GM20000 (cell line): ENCODE data around the gene DTNBP1.

Source experiments
- DNase-seq: peaks from one replicate; pipeline ENCODE4 v3.0.0; 2012; ENCODE audit warnings: low spot score
- TF ChIP-seq, protein P1 (sequence below): IDR thresholded peaks from 2 replicates; pipeline ENCODE4 v1.5.1; 2012; ENCODE audit warnings: mild to moderate bottlenecking, control low read depth; ENCODE audit errors: extremely low read depth, missing control alignments

DTNBP1 gene

DNA sequence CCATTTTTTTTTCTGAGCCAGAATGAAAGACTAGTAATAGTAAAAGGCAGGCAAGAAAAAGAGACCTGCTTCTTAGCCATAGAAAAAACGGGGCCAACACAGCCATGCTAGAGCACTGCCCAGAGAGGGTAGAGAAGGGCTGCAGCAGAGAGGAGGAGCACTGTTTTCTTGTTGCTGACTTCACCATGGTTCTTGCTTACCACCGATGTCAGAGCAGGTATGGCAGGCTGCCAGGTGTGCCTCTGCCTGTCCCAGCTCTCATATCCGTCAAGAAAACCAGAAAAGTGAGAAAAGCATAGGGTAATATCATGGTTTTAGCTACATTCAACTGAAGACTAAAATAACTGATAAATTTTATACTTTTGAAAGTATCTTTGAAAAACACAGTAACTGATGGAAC, 60.7 kb downstream of the DTNBP1 start:
- DNase-seq, result no peak
- TF ChIP-seq, protein P1, sequence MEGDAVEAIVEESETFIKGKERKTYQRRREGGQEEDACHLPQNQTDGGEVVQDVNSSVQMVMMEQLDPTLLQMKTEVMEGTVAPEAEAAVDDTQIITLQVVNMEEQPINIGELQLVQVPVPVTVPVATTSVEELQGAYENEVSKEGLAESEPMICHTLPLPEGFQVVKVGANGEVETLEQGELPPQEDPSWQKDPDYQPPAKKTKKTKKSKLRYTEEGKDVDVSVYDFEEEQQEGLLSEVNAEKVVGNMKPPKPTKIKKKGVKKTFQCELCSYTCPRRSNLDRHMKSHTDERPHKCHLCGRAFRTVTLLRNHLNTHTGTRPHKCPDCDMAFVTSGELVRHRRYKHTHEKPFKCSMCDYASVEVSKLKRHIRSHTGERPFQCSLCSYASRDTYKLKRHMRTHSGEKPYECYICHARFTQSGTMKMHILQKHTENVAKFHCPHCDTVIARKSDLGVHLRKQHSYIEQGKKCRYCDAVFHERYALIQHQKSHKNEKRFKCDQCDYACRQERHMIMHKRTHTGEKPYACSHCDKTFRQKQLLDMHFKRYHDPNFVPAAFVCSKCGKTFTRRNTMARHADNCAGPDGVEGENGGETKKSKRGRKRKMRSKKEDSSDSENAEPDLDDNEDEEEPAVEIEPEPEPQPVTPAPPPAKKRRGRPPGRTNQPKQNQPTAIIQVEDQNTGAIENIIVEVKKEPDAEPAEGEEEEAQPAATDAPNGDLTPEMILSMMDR, result no peak

DNA sequence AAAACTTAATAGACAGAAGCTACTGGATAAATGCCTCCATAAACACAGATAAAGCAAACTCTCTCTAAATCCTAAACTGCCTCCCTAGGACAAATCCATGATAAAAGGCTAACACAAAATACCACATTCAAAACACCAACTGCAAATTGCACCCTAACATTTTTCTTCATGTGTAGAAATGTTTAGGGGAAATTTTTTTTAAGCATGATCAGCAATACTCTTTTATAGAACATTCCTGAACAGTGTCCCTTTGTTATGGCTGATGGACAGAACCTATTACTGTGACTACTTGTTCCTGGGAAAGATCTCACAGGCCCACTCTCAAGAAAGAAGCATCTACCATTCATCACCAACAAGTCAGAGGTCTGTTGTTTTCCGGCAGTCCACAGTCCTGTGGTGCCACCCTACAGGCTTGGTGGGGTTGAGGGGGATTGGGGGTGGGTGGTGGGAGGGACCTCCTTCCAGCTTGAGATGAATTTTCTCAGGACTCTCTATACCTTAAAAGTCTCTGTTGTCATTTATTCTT, 64.5 kb downstream of the DTNBP1 start:
- no peak for DNase-seq
- TF ChIP-seq, protein P1, result no peak

DNA sequence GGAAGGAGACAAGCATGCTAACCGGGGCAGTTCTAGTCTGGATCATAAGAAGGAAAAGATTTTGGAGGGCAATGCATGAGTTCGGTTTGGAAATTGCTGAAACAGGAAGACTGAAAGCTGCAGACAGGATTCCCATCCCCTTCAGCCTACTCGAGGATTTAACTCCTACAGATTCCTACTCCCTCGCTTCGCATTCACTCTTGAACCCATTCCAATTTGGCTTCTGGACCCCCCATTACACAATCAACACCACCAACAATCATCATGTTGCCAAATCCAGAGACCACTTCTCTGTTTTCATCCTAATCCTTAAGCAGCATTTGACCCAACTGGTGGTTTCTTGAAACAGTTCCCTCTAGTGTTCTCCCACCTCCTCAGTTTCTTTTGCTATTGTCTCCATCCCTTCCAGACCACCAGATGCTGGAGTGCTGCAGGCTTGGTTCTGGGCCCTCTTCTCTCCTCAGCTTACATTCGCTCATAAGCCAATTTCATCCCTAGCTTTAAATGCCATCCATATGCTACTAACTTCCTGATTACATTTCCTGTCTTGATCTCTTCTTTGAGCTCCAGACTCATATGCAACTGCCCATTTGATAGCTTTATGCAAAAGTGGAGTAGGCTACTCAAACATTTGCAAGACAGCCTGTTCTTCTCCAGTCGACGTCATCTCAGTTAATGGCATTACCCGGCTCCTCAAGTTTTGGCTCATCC, 66.5 kb downstream of the DTNBP1 start:
- TF ChIP-seq, protein P1, result no peak

DNA sequence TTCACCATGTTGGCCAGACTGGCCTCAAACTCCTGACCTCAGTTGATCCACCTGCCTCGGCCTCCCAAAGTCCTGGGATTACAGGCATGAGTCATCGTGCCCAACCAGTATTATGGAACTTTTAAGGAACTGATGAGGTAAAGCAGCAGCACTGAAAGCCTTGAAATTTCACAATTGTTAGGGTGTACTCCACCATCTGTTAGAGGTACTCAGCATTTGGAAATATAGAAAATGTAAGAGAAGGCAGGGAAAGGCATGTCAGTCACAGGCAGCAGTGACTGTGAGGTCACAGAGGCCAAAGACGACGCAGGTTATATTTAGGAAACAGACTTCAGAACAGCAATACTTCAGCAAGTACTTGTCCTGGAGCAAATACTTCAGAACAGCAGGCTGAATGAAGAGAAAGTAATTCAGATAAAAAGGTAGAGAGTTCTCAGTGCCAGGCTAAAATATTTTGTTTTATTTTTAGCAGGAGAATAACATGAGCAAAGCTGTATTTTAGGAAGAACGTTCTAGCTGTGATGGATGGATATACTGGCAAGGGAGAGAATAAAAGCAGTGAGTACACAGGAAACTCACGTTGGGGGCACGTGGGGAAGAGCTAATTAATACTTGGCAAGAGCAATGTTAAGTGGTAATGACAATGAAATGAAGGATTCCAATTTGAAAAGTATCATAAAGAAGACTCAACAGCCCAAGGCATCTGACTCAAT, 67.2 kb downstream of the DTNBP1 start:
- no peak for DNase-seq

More for the DNA sequence above, 66.5 kb downstream of the DTNBP1 start:
- no peak for DNase-seq

DNA sequence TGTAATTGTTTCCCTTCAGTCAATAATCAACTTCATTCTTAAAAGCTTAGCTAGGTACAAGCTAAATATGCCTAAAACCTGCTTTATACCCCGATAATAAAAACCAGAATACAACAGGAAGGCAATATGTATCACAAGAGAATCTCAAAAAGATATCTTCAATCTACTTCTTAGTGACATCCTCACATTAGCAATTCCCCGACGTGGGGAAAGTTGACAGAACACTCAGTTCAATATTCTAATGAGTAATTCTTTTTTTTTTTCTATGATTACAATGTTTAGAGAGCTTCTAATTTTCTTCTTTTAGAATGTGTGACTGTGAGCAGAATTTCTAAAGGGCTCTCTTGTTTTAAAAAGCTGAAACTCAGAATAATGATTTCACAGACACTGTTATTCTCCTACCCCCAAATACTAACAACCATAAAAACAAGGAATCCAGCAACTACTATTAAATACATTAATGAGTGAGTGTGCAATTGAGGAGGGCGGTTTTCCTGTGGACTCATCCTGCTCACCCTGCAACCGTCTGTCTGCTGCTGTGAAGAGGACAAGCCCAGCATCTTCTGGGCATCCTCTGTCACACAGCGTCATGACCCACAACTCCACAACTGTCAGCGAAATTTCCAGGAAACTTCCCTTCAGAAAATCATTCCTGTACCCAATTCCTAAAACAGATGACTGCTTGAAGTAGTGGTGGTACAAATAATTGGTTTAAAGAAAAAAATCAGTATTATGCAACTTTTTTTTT, 68.1 kb downstream of the DTNBP1 start:
- no peak for DNase-seq
- TF ChIP-seq, protein P1, result no peak

More for the DNA sequence above, 67.2 kb downstream of the DTNBP1 start:
- TF ChIP-seq, protein P1, result no peak

DNA sequence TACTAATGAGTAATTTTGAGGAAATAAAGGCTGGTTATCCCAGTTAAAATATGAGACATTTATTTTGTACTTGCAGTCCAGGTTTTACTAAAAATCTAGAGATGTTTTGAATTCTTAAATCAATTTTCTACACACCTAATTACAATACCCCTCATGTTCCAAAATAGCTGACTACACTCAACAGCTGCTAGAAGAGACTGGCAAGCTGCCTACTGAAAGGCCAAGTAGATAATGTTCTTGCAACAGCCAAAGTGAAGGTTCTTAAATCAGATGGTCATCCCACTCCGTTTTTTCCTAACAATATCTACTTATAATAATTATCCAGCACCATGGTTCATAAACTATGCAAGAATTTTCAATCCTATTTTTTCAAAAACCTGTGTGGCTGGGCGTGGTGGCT, 69.0 kb downstream of the DTNBP1 start:
- no peak for DNase-seq
- TF ChIP-seq, protein P1, result no peak
